Neural cell (in vitro differentiated cells): Measurements from ENCODE around the gene GPSM1.

ENCODE experiments used
- EP300 ChIP-seq: fragments of 450-650 bp; conservative IDR thresholded peaks from 2 replicates; pipeline ENCODE4 v1.6.1; 2014; ENCODE audit warnings: antibody characterized with exemption, mild to moderate bottlenecking, moderate library complexity; ENCODE audit not compliant: poor library complexity, severe bottlenecking
- EZH2 ChIP-seq: fragments of 200-600, 300-800 bp; shearing (Covaris generic), sonication (generic); IDR thresholded peaks from 2 replicates; pipeline ENCODE4 v1.6.1; 2014; ENCODE audit warnings: antibody characterized with exemption, low read length, borderline replicate concordance, mild to moderate bottlenecking; ENCODE audit not compliant: insufficient read depth, poor library complexity, severe bottlenecking
- POLR2AphosphoS5 ChIP-seq: IDR thresholded peaks from 2 replicates; pipeline ENCODE4 v1.6.1; 2012
- TF ChIP-seq, protein P1 (sequence below): fragments of 450-650 bp; IDR thresholded peaks from 2 replicates; pipeline ENCODE4 v1.5.1; 2014; ENCODE audit warnings: antibody characterized with exemption, mild to moderate bottlenecking, moderate library complexity; ENCODE audit not compliant: poor library complexity, severe bottlenecking
- TF ChIP-seq, protein P2 (sequence below): IDR thresholded peaks from 2 replicates; pipeline ENCODE4 v1.6.1; 2012; ENCODE audit warnings: borderline replicate concordance

DNA sequence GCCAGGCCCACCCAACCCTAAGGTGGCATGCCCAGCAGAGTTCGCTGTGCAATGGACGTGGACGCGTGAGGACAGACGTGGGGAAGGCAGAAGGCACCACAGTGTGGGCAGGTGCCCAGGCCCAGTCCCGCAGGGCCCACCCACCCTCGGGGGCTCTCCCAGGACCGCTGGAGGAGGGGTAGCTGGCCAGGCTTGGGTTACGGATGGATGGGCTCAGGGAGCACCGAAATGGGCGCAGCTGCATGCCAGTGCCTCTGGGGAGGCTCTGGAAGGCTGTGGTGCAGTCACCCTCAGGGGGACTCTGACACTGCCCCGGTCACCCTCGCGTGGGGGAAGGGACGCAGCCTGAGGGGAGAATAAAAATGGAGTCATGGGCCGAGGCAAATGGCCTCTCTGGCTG lies 9.6 kb upstream of the GPSM1 start:
- no peak for TF ChIP-seq EP300
- TF ChIP-seq, protein P1, sequence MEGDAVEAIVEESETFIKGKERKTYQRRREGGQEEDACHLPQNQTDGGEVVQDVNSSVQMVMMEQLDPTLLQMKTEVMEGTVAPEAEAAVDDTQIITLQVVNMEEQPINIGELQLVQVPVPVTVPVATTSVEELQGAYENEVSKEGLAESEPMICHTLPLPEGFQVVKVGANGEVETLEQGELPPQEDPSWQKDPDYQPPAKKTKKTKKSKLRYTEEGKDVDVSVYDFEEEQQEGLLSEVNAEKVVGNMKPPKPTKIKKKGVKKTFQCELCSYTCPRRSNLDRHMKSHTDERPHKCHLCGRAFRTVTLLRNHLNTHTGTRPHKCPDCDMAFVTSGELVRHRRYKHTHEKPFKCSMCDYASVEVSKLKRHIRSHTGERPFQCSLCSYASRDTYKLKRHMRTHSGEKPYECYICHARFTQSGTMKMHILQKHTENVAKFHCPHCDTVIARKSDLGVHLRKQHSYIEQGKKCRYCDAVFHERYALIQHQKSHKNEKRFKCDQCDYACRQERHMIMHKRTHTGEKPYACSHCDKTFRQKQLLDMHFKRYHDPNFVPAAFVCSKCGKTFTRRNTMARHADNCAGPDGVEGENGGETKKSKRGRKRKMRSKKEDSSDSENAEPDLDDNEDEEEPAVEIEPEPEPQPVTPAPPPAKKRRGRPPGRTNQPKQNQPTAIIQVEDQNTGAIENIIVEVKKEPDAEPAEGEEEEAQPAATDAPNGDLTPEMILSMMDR = no peak
- TF ChIP-seq POLR2AphosphoS5 = no peak
- no peak for TF ChIP-seq EZH2
- TF ChIP-seq, protein P2, sequence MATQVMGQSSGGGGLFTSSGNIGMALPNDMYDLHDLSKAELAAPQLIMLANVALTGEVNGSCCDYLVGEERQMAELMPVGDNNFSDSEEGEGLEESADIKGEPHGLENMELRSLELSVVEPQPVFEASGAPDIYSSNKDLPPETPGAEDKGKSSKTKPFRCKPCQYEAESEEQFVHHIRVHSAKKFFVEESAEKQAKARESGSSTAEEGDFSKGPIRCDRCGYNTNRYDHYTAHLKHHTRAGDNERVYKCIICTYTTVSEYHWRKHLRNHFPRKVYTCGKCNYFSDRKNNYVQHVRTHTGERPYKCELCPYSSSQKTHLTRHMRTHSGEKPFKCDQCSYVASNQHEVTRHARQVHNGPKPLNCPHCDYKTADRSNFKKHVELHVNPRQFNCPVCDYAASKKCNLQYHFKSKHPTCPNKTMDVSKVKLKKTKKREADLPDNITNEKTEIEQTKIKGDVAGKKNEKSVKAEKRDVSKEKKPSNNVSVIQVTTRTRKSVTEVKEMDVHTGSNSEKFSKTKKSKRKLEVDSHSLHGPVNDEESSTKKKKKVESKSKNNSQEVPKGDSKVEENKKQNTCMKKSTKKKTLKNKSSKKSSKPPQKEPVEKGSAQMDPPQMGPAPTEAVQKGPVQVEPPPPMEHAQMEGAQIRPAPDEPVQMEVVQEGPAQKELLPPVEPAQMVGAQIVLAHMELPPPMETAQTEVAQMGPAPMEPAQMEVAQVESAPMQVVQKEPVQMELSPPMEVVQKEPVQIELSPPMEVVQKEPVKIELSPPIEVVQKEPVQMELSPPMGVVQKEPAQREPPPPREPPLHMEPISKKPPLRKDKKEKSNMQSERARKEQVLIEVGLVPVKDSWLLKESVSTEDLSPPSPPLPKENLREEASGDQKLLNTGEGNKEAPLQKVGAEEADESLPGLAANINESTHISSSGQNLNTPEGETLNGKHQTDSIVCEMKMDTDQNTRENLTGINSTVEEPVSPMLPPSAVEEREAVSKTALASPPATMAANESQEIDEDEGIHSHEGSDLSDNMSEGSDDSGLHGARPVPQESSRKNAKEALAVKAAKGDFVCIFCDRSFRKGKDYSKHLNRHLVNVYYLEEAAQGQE = no peak
